OCI-LY1 (cell line): ENCODE measurements around the gene CTNNA2.

Experiments
- H2AFZ ChIP-seq: fragments of 200-600 bp; sonication (generic), shearing (Covaris generic); 2 replicates; pipeline ENCODE4 v1.6.0; 2014; ENCODE audit warnings: antibody characterized with exemption, mild to moderate bottlenecking, low read length
- H3F3A ChIP-seq: fragments of 200-600 bp; sonication (generic), shearing (Covaris generic); 2 replicates; pipeline ENCODE4 v1.6.0; 2014; ENCODE audit warnings: mild to moderate bottlenecking, antibody characterized with exemption, low read length, moderate library complexity; ENCODE audit not compliant: insufficient read depth
- H3K27ac ChIP-seq: fragments of 200-600 bp; sonication (generic); 2 replicates; pipeline ENCODE4 v1.5.1; 2014; ENCODE audit warnings: low read length, mixed run types, mild to moderate bottlenecking, low read depth; ENCODE audit not compliant: poor library complexity, severe bottlenecking
- H3K27me3 ChIP-seq: fragments of 200-600 bp; sonication (generic); 2 replicates; pipeline ENCODE4 v1.6.0; 2014; ENCODE audit warnings: antibody characterized with exemption, mild to moderate bottlenecking, low read length, moderate library complexity; ENCODE audit not compliant: insufficient read depth
- H3K36me3 ChIP-seq: fragments of 200-600 bp; sonication (generic); 2 replicates; pipeline ENCODE4 v1.6.1; 2014; ENCODE audit warnings: mild to moderate bottlenecking, antibody characterized with exemption, low read length, moderate library complexity, mixed read lengths; ENCODE audit not compliant: insufficient read depth
- H3K4me1 ChIP-seq: fragments of 200-600 bp; sonication (generic); 2 replicates; pipeline ENCODE4 v1.5.1; 2014; ENCODE audit warnings: mild to moderate bottlenecking, low read length, moderate library complexity; ENCODE audit not compliant: insufficient read depth, severe bottlenecking
- H3K4me2 ChIP-seq: fragments of 200-600 bp; sonication (generic), shearing (Covaris generic); 2 replicates; pipeline ENCODE4 v1.6.1; 2014; ENCODE audit warnings: low read length
- H3K4me3 ChIP-seq: fragments of 200-600 bp; sonication (generic); 2 replicates; pipeline ENCODE4 v1.5.1; 2014; ENCODE audit warnings: low read length, low read depth, mild to moderate bottlenecking, mixed read lengths; ENCODE audit not compliant: poor library complexity, severe bottlenecking
- H3K79me2 ChIP-seq: fragments of 200-600 bp; shearing (Covaris generic); 2 replicates; pipeline ENCODE4 v1.6.1; 2016; ENCODE audit warnings: mixed run types, low read length, mixed read lengths; ENCODE audit not compliant: insufficient read depth
- H3K9ac ChIP-seq: fragments of 200-600 bp; sonication (generic), shearing (Covaris generic); 2 replicates; pipeline ENCODE4 v1.6.1; 2014; ENCODE audit warnings: mild to moderate bottlenecking, low read length, mixed read lengths
- H3K9me2 ChIP-seq: fragments of 200-600 bp; sonication (generic), shearing (Covaris generic); 2 replicates; pipeline ENCODE4 v1.6.1; 2014; ENCODE audit warnings: low read depth, mild to moderate bottlenecking, low read length, mixed read lengths
- H3K9me3 ChIP-seq: fragments of 200-600 bp; shearing (Covaris generic); 2 replicates; pipeline ENCODE4 v1.6.1; 2014; ENCODE audit warnings: low read length, mixed read lengths
- H4K20me1 ChIP-seq: fragments of 200-600 bp; sonication (generic), shearing (Covaris generic); 2 replicates; pipeline ENCODE4 v1.6.0; 2016; ENCODE audit warnings: mild to moderate bottlenecking, low read length; ENCODE audit not compliant: insufficient read depth
- EZH2 ChIP-seq: fragments of 200-600 bp; sonication (generic), shearing (Covaris generic); IDR thresholded peaks from 2 replicates; pipeline ENCODE4 v1.8.0; 2017; ENCODE audit warnings: borderline replicate concordance, mixed run types, mild to moderate bottlenecking, antibody characterized with exemption, low read length, moderate library complexity, mixed read lengths
- TF ChIP-seq, protein P1 (sequence below): fragments of 200-600 bp; sonication (generic), shearing (Covaris generic); IDR thresholded peaks from 2 replicates; pipeline ENCODE4 v1.5.1; 2017; ENCODE audit warnings: mild to moderate bottlenecking, antibody characterized with exemption, low read length, moderate library complexity, mixed read lengths

The CTNNA2 gene

GRCh38 chr2:79903222-79904000, 390.6 kb downstream of the CTNNA2 start:
- no peak overlapping the region for H3K27ac ChIP-seq
- H3K4me1 ChIP-seq, result no peaks in the 10 kb centered on the region
- no peaks in the 10 kb centered on the region for H3K9me2 ChIP-seq
- no peaks in the 10 kb centered on the region for H3F3A ChIP-seq
- H3K9ac ChIP-seq, result no peak overlapping the region
- H3K4me3 ChIP-seq, result no peak overlapping the region
- no peak overlapping the region for H2AFZ ChIP-seq
- no peaks in the 10 kb centered on the region for H3K79me2 ChIP-seq
- H3K27me3 ChIP-seq, result no peaks in the 10 kb centered on the region
- H3K9me3 ChIP-seq, result no peaks in the 10 kb centered on the region
- no peaks in the 10 kb centered on the region for H3K36me3 ChIP-seq
- TF ChIP-seq, protein P1, sequence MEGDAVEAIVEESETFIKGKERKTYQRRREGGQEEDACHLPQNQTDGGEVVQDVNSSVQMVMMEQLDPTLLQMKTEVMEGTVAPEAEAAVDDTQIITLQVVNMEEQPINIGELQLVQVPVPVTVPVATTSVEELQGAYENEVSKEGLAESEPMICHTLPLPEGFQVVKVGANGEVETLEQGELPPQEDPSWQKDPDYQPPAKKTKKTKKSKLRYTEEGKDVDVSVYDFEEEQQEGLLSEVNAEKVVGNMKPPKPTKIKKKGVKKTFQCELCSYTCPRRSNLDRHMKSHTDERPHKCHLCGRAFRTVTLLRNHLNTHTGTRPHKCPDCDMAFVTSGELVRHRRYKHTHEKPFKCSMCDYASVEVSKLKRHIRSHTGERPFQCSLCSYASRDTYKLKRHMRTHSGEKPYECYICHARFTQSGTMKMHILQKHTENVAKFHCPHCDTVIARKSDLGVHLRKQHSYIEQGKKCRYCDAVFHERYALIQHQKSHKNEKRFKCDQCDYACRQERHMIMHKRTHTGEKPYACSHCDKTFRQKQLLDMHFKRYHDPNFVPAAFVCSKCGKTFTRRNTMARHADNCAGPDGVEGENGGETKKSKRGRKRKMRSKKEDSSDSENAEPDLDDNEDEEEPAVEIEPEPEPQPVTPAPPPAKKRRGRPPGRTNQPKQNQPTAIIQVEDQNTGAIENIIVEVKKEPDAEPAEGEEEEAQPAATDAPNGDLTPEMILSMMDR, result no peak
- TF ChIP-seq EZH2, result no peak
- H3K4me2 ChIP-seq, result no peak overlapping the region
- no peaks in the 10 kb centered on the region for H4K20me1 ChIP-seq

DNA sequence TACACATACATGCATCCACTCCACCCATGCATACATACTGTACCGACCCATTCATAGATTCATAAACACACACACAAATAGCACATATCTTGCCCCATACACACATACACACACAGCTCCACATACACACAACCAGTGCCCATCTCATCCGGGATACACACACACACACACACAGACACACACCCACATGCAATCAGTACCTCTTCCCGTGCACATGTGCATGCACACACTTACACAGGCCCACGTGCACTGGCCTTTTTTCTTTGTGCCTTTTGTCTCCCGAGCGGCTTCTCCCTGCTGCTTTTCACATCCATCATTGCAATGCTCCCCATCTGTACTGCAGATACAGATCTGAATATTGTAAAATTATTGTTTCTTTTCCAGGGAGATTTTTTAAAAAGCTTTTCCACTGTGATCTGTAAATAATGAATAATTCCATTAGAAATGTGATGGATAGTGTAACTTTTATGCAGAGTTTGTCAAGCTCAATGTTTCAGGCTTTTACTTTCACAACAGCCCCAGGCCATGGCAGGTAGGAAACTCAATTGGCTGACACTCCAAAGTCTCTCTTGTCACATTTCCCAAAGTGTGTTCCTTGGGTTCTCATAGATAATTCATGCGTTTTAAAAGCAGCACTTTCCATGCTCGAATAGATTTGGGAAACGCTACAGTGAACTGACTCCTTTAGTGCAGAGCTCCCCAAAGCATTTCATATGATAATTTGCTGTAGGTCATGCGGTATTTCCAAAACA, 393.5 kb downstream of the CTNNA2 start:
- Histone ChIP-seq H3K79me2 (no peaks in the 10 kb centered on the region), H2AFZ (no peak overlapping the region), H3K9me3 (no peaks in the 10 kb centered on the region), H4K20me1 (no peaks in the 10 kb centered on the region), H3K4me1 (no peaks in the 10 kb centered on the region), H3K27me3 (no peaks in the 10 kb centered on the region), H3K4me2 (no peak overlapping the region), H3K27ac (no peak overlapping the region), H3K4me3 (no peak overlapping the region), H3F3A (no peaks in the 10 kb centered on the region), H3K36me3 (no peaks in the 10 kb centered on the region), H3K9me2 (no peaks in the 10 kb centered on the region), H3K9ac (no peak overlapping the region)
- no peak for TF ChIP-seq EZH2

DNA sequence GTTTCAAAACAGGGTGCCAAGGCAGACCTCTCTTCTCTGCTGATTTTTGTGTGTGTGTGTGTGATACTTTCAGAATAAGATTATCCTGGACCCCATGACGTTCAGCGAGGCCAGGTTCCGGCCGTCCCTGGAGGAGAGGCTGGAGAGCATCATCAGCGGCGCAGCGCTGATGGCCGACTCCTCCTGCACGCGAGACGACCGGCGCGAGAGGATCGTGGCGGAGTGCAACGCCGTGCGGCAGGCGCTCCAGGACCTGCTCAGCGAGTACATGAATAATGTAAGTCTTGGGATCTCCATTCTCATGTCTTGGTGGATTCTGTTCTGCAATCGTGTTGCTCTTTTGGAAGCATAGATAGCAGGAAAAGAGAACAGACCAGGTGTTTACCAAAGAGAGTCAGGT, 396.7 kb downstream of the CTNNA2 start:
- Histone ChIP-seq H3K9me2 (no peaks in the 10 kb centered on the region), H3K4me2 (no peak overlapping the region), H3F3A (no peaks in the 10 kb centered on the region), H3K4me3 (no peak overlapping the region), H3K79me2 (no peaks in the 10 kb centered on the region), H4K20me1 (no peaks in the 10 kb centered on the region), H2AFZ (no peak overlapping the region), H3K27me3 (no peaks in the 10 kb centered on the region), H3K4me1 (no peaks in the 10 kb centered on the region), H3K27ac (no peak overlapping the region), H3K9me3 (no peaks in the 10 kb centered on the region), H3K9ac (no peak overlapping the region), H3K36me3 (no peaks in the 10 kb centered on the region)
- TF ChIP-seq, protein P1, result no peak
- TF ChIP-seq EZH2, result no peak
